Upper lobe of left lung (tissue), 4 donors: ENCODE data around the gene ARHGAP20.

Experiments used
- POLR2A ChIP-seq, 4 donors: fragments of 450-650 bp; IDR thresholded peaks; one replicate each; pipeline ENCODE4 v1.5.1; 2016 to 2017; ENCODE audit warnings: antibody characterized with exemption in 4 of 4, mild to moderate bottlenecking in 2 of 4
- POLR2AphosphoS5 ChIP-seq, 2 donors: sonication (generic); formaldehyde crosslinking; IDR thresholded peaks; one replicate each; pipeline ENCODE4 v1.5.1; 2017; ENCODE audit warnings: antibody characterized with exemption in 2 of 2
- TF ChIP-seq, protein P1 (sequence below), 6 experiments: fragments of 450-650 bp in 4 of 6; fragments of 200-600 bp in 2 of 6; sonication (generic) in 2 of 6; IDR thresholded peaks; one replicate each; pipeline ENCODE4 v1.5.1; 2016 to 2019; ENCODE audit warnings: antibody characterized with exemption in 6 of 6

DNA sequence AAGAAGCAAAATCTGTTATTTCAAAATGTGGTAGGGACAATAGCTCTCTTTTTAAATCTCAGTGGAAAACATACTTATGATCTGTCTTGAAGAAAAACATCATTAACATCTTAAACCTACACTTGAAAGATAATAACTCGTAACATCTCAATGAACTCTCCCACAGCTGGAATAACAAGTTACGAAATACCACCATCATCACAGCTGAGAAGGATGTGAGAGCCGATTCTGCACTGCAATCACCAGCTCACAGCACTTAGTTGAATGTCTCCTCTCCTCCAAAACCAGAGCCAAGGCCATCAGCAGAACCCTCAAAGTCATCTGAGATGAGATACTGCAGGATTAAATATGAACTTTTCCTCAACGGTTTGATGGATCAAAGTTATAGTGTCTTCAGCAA lies 124.3 kb downstream of the ARHGAP20 start:
- TF ChIP-seq, protein P1, sequence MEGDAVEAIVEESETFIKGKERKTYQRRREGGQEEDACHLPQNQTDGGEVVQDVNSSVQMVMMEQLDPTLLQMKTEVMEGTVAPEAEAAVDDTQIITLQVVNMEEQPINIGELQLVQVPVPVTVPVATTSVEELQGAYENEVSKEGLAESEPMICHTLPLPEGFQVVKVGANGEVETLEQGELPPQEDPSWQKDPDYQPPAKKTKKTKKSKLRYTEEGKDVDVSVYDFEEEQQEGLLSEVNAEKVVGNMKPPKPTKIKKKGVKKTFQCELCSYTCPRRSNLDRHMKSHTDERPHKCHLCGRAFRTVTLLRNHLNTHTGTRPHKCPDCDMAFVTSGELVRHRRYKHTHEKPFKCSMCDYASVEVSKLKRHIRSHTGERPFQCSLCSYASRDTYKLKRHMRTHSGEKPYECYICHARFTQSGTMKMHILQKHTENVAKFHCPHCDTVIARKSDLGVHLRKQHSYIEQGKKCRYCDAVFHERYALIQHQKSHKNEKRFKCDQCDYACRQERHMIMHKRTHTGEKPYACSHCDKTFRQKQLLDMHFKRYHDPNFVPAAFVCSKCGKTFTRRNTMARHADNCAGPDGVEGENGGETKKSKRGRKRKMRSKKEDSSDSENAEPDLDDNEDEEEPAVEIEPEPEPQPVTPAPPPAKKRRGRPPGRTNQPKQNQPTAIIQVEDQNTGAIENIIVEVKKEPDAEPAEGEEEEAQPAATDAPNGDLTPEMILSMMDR (IDR thresholded peaks at IDR 0.05) = no peak
- TF ChIP-seq POLR2AphosphoS5 (IDR thresholded peaks at IDR 0.05) (no peak), POLR2A (IDR thresholded peaks at IDR 0.05) (no peak)
